Prostate gland (tissue), 2 donors: ENCODE measurements around the gene CPLX4. TPM values are rescaled to one million over a fixed set of nuclear protein-coding genes. Genes with fewer than 3 reads are reported as not detected.

ENCODE experiments used
- DNase-seq: peaks from one replicate; pipeline ENCODE4 v3.0.0-alpha.2; 2019; ENCODE audit warnings: low spot score
- H3K27ac ChIP-seq, 2 donors: fragments of 200-600 bp; sonication (generic); 2 replicates each; pipeline ENCODE4 v1.5.1; 2017 to 2019
- H3K27me3 ChIP-seq: fragments of 200-600 bp; sonication (generic); replicated peaks from 2 replicates; pipeline ENCODE4 v1.5.1; 2019; ENCODE audit not compliant: insufficient read depth
- H3K36me3 ChIP-seq, 2 donors: fragments of 200-600 bp; sonication (generic); 1 replicate in 1 of 2; 2 replicates in 1 of 2; pipeline versions ENCODE4 v1.5.1 to v1.8.1; 2017 to 2019
- H3K4me1 ChIP-seq: fragments of 200-600 bp; sonication (generic); replicated peaks from 2 replicates; pipeline ENCODE4 v1.5.1; 2019
- H3K4me3 ChIP-seq, 2 donors: fragments of 200-600 bp; sonication (generic); 2 replicates each; pipeline ENCODE4 v1.5.1; 2017 to 2019
- H3K9me3 ChIP-seq: fragments of 200-600 bp; sonication (generic); 2 replicates; pipeline ENCODE4 v1.5.1; 2017
- POLR2A ChIP-seq: fragments of 450-650 bp; IDR thresholded peaks from one replicate; pipeline ENCODE4 v1.6.1; 2016; ENCODE audit warnings: antibody characterized with exemption, mild to moderate bottlenecking
- POLR2AphosphoS5 ChIP-seq: sonication (generic); formaldehyde crosslinking; IDR thresholded peaks from one replicate; pipeline ENCODE4 v1.6.1; 2017; ENCODE audit warnings: antibody characterized with exemption
- WGBS: methylation state at CpG from one replicate; pipeline ENCODE4 v1.1.5; 2018; 5-methylcytosine and 5-hydroxymethylcytosine counted together
- intact Hi-C: fragments of 100-400 bp; cut with DNase I; formaldehyde crosslinking; loops from one replicate; pipeline ENCODE4 v1.14.2; 2022
- total RNA-seq, 2 donors: library from RNA; depleted of rRNA; stranded (reverse); fragments of >200 nt; gene quantifications; one replicate each; pipeline ENCODE4 v1.1.0, GENCODE V29; 2016
- TF ChIP-seq, protein P1 (sequence below), 4 experiments: fragments of 200-600 bp in 2 of 4; fragments of 450-650 bp in 2 of 4; sonication (generic) in 2 of 4; IDR thresholded peaks; 1 replicate in 3 of 4; 2 replicates in 1 of 4; pipeline ENCODE4 v1.5.1; 2016 to 2019; ENCODE audit warnings: antibody characterized with exemption in 4 of 4, mild to moderate bottlenecking in 2 of 4, moderate library complexity in 2 of 4

CPLX4 gene
- total RNA-seq, 2 donors from 2014 or later = not detected

GRCh38 chr18:59358414-59358711 is 39.9 kb upstream of the CPLX4 start:
- H3K4me3 ChIP-seq = peak overlapping the region; percentile 84 to 89
- no peak for TF ChIP-seq POLR2AphosphoS5
- TF ChIP-seq, protein P1, sequence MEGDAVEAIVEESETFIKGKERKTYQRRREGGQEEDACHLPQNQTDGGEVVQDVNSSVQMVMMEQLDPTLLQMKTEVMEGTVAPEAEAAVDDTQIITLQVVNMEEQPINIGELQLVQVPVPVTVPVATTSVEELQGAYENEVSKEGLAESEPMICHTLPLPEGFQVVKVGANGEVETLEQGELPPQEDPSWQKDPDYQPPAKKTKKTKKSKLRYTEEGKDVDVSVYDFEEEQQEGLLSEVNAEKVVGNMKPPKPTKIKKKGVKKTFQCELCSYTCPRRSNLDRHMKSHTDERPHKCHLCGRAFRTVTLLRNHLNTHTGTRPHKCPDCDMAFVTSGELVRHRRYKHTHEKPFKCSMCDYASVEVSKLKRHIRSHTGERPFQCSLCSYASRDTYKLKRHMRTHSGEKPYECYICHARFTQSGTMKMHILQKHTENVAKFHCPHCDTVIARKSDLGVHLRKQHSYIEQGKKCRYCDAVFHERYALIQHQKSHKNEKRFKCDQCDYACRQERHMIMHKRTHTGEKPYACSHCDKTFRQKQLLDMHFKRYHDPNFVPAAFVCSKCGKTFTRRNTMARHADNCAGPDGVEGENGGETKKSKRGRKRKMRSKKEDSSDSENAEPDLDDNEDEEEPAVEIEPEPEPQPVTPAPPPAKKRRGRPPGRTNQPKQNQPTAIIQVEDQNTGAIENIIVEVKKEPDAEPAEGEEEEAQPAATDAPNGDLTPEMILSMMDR (IDR thresholded peaks at IDR 0.05) = no peak
- no peak for TF ChIP-seq POLR2A

DNA sequence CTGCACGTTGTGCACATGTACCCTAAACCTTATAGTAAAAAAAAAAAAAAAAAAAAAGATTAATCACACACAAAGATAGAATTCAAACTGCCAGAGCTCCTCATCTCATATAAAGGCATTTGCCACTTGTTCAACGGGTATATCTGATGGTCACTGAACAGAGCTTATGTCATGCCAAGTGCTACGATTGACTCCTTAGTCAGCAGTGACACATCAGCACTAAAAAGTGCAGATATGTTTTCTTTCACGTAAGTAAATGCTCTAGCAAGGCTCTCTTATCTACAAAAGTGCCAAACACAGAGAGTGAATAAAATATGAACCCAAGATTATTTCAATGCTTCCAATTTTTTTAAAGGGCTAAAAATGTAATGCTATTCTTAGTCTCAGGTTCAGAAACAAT is 39.5 kb upstream of the CPLX4 start:
- 11% methylated on average over 4 of the region's 4 CpGs for WGBS
- H3K27me3 ChIP-seq = no peaks in the 10 kb centered on the region
- intact Hi-C loops = no loop called here
- no peaks in the 10 kb centered on the region for H3K4me1 ChIP-seq
- H3K9me3 ChIP-seq = no peaks in the 10 kb centered on the region
- peak; percentile 12 for DNase-seq
- H3K4me3 ChIP-seq = peak overlapping the region; percentile 84 to 89
- H3K36me3 ChIP-seq = no peaks in the 10 kb centered on the region
- H3K27ac ChIP-seq = peak overlapping the region; percentile 90 to 92
- no peak for TF ChIP-seq POLR2A
- TF ChIP-seq, protein P1 (IDR thresholded peaks at IDR 0.05) = no peak
- peak; percentile 40 for TF ChIP-seq POLR2AphosphoS5

More at GRCh38 chr18:59358414-59358711, 39.9 kb upstream of the CPLX4 start:
- Histone ChIP-seq H3K4me1 (no peaks in the 10 kb centered on the region), H3K27me3 (no peaks in the 10 kb centered on the region), H3K27ac (peak overlapping the region; percentile 90 to 92), H3K36me3 (no peaks in the 10 kb centered on the region), H3K9me3 (no peaks in the 10 kb centered on the region)
- 0% methylated on average over 8 of the region's 8 CpGs for WGBS
- peak; percentile 35 for DNase-seq
- intact Hi-C loops = no loop called here

DNA sequence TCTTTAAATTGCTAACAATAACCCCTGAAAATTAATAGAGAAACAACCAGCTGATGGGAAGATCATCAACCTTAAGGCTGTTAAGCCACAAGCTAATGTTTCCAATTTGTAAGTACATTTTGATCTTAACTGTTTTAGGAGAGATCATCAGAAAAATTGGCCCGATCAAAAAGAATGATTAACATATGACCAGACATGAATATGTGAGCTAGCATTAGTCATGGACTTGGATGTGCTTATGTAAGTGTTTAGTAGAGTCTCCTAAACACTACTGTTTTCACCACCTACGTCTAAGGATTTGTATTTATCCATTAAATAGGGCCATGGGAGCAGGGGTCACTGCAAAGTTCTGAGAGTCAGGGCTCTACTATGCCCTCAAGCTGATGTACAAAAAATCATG is 36.3 kb upstream of the CPLX4 start:
- Histone ChIP-seq H3K36me3 (peaks cover 0 to 5% of the 10 kb centered on the region in 2 donors), H3K27ac (no peak overlapping the region), H3K4me1 (no peaks in the 10 kb centered on the region), H3K4me3 (no peak overlapping the region), H3K9me3 (no peaks in the 10 kb centered on the region), H3K27me3 (no peaks in the 10 kb centered on the region)
- intact Hi-C loops = no loop called here
- TF ChIP-seq, protein P1 (IDR thresholded peaks at IDR 0.05) = no peak
- TF ChIP-seq POLR2A (no peak), POLR2AphosphoS5 (no peak)
- WGBS = 94% methylated on average over 2 of the region's 2 CpGs
- no peak for DNase-seq

- no peaks in the 10 kb centered on the region for H3K4me1 ChIP-seq
- H3K9me3 ChIP-seq = no peaks in the 10 kb centered on the region
- no peak overlapping the region for H3K4me3 ChIP-seq
- no peak overlapping the region for H3K27ac ChIP-seq
- no peak for TF ChIP-seq POLR2A
- TF ChIP-seq, protein P1 (IDR thresholded peaks at IDR 0.05) = no peak
- no peak for TF ChIP-seq POLR2AphosphoS5
- H3K27me3 ChIP-seq = no peaks in the 10 kb centered on the region
- peaks cover 0 to 5% of the 10 kb centered on the region in 2 donors for H3K36me3 ChIP-seq
- WGBS = 77% methylated on average over 4 of the region's 4 CpGs
- DNase-seq = no peak
- intact Hi-C loops = no loop called here
Observed at GRCh38 chr18:59353079-59353680, 34.7 kb upstream of the CPLX4 start.

- 95% methylated on average over 3 of the region's 3 CpGs for WGBS
- Histone ChIP-seq H3K27me3 (no peaks in the 10 kb centered on the region), H3K27ac (no peak overlapping the region), H3K4me3 (no peak overlapping the region), H3K4me1 (no peaks in the 10 kb centered on the region), H3K9me3 (no peaks in the 10 kb centered on the region), H3K36me3 (peaks cover 3 to 5% of the 10 kb centered on the region in 2 donors)
- intact Hi-C loops = no loop called here
- no peak for DNase-seq
- TF ChIP-seq, protein P1 (IDR thresholded peaks at IDR 0.05) = no peak
- no peak for TF ChIP-seq POLR2AphosphoS5
- TF ChIP-seq POLR2A = no peak
Observed at GRCh38 chr18:59352250-59352855, 33.9 kb upstream of the CPLX4 start.
